ENCODE results near the gene MGST3.
A peak's percentile ranks its signal among the peaks of the same experiment; 100 is the strongest.
"Not testable (repeated sequence)": the region's sequence is repeated elsewhere in the genome, so short reads cannot be mapped to it uniquely, and the experiment has no call there.

Gene MGST3

DNA sequence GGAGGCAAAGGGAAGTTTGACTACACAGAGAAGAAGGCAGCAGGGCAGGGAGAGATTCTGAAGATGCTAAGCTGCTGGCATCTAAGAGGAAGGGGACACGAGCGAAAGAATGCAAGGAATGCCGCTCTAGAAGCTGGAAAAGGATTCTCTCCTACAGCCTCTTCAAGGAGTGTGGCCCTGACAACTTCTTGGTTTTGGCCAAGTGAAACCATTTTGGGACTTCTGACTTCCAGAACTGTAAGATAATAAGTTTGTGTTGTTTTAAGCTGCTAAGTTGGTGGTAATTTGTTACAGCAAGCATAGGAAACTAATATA lies 28.5 kb downstream of the MGST3 start:
- no peak for DNase-seq

DNA sequence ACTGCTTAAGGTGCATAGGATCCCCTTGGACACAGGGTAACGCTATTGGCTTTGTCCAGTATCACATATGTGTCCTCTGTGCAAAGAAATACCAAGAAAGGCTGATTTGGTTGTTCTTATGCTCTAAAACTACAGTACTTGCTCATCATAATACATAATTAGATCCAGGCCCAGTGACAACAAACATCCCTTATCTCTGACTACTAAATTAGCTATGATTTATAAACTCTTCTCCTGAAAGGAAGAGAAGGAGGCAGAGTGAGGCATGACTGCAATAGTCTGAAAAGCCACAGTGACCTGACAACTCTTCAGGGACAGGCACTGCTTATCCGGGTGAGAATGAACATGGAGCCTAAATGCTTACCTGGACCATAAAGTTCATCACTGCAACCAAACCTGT lies 30.7 kb downstream of the MGST3 start:
- no peak for DNase-seq

DNA sequence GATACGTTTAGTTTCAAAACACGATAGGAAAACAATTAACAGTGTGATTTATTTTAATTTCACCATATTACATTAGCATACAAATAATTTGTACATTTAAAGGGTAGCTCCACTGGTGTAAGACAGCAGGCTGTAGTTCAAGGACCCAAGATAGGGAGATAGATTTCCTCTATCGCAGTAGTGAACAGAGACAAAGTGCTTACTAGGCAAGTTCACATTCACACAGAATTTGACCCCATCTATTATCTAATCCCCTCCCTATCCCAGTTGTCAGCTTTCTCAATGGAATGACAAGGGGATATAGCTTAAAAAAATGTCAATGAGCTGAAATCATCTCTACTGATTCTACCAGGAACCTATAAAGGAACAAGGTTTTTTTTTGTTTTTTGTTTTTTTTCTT lies 31.2 kb downstream of the MGST3 start:
- no peak for DNase-seq

DNA sequence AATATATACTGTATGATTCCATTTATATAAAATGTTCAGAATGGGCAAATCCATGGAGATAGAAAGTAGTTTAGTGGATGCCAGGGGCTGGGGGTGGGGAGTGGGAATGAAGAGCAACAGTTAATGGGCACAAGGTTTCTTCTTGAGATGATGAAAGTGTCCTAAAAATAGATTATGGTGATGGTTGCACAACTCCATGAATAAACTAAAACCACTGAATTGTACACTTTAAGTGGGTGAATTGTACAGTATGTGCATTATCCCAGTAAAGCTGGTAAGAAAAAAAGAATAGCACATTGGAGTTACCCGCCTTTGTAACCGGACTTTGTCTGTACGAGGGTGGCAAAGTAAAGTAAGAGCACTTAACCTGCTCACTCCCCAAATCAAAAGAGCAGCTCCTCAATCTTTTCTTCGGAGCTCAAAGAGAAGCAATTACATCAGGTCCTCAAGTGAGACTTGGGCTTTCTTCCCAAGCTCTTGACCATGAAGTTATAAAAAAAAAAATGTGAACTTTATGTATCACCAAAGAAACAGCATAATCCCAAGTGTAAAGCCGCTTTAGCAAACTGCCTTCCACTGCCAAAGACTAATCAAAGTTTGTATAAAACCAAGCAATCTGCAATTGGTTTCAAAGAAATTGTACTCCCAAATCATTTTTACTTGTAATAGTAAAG lies 35.3 kb downstream of the MGST3 start:
- DNase-seq = no peak

DNA sequence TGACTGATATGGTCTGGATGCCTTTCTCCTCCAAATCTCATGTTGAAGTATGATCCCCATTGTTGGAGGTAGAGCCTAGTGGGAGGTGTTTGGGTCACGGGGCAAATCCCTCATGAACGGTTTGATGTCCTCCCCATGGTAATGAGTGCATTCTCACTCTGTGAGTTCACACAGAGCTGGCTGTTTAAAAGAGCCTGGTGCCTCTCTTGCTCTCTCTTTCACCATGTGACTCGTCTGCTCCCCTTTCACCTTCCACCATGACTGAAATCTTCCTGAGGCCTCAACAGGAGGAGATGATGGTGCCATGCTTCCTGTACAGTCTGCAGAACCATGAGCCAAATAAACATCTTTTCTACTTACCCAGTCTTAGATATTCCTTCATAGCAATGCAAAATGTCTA lies 37.1 kb downstream of the MGST3 start:
- no peak for DNase-seq

DNA sequence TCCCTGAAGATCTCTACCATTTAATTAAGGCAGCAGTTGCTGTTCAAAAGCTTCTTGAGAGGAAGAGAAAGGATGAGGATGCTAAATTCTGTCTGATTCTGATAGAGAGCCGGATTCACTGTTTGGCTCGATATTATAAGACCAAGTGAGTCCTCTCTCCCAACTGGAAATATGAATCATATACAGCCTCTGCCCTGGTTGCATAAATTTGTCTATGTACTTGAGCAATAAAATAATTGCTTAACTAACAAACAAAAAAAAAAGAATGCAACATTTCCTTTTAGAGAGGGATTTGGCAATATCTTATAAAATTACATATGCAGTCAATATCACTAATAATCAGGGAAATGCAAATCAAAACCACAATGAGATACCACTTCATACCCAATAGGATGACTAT lies 40.5 kb downstream of the MGST3 start:
- DNase-seq = no peak

DNA sequence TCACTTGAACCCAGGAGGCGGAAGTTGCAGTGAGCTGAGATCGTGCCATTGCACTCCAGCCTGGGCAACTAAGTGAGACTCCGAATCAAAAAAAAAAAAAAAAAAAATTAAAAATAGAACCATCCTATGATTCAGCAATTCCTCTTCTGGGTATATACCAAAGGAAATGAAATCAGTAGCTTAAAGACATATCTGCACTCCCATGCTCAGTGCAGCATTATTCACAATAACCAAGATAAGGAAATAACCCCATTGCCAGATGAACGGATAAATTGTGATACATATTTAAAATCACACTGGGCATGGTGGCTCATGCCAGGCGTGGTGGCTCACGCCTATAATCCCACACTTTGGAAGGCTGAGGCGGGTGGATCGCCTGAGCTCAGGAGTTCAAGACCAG lies 43.6 kb downstream of the MGST3 start:
- DNase-seq = no peak

DNA sequence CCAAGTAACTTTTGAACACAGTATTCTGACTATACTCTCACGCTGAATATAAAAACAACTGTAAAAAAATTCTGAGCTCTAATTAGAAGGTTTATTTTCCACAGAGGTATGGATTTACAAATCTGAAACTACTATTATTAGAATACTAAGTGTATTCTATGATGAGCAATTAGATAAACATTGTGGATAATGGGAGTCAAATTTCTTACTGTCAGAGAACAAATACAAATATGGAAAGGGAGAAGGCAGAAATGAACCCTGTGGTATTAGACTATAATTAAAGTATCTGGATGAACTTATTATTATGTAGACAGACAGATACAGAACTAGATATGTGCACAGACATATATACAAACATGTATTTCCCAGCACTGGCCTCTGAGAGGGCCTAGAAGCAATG lies 44.8 kb downstream of the MGST3 start:
- no peak for DNase-seq

DNA sequence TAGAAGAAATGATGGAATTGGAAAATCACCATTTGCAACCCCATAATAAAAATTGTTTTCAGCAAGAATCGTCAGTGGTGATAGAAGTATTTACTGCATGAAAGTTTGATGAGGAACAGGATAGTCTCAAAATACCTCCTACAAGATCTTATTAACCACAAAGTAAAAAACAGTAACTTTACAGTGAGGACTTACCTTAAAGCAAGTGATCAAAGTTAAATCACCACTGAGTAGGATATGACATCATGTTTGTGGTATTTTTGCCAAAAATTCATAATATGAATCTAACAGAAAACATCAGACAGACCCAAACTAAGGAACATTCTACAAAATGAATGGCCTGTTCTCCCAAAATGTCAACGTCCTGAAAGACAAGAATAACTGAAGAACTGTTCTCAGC lies 47.5 kb downstream of the MGST3 start:
- peak; percentile 28 for DNase-seq

DNA sequence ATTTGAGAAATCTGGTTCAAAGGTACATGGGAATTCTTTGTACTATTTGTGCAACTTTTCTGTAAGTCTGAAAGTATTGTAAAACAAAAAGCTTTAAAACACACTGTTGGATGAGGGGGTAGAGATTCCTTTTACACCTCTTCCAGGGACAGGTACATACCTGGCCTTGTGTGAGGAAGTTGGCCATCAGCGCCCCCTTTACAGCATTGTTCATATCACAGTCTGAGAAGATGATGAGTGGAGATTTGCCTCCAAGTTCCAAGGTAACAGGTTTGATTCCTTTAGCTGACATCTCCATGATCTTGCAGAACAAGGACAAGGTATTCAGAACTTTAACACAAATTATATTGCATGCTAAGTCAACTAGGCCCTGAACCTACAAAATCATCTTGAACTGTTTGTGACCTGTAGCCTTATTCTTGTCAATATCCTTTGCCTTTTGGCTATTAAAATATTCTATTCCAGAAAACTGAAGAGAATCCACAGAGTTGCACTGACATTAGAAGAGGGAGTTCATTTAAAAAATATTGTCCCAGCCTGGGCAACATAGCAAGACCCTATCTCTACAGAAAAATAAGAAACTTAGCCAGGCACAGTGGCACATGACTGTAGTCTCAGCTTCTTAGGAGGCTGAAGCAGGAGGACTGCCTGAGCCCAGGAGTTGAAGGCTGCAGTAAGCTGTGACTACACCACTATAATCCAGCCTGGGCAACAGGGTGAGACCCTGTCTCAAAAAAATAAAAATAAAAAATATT lies 48.4 kb downstream of the MGST3 start:
- DNase-seq = no peak

DNA sequence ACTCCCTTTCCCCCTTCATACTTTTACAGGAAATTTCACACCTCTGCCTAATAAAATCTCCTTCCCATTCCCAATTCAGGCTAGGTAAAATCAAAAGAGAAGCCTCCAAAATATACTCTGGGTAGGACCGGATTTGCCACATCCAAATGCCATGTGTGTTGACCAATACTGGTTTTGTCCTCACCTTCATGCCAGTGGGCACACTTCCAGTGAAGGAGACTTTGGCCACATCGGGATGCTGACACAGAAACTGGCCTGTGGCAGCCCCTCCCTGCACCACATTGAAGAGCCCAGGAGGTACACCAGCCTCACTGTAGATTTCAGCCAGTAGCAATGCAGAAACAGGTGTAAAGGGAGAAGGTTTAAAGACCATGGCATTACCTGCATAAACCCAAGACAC lies 49.3 kb downstream of the MGST3 start:
- DNase-seq = no peak

DNA sequence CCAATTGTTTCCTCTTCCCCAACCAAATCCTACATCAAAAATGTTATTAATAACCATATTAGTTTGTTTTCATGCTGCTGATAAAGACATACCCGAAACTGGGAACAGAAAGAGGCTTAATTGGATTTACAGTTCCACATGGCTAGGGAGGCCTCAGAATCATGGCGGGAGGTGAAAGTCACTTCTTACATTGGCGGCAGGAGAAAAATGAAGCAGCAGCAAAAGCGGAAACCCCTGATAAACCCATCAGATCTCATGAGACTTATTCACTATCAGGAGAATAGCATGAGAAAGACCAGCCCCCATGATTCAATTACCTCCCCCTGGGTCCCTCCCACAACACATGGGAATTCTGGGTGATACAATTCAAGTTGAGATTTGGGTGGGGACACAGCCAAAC lies 49.7 kb downstream of the MGST3 start:
- DNase-seq = not testable (repeated sequence)

DNA sequence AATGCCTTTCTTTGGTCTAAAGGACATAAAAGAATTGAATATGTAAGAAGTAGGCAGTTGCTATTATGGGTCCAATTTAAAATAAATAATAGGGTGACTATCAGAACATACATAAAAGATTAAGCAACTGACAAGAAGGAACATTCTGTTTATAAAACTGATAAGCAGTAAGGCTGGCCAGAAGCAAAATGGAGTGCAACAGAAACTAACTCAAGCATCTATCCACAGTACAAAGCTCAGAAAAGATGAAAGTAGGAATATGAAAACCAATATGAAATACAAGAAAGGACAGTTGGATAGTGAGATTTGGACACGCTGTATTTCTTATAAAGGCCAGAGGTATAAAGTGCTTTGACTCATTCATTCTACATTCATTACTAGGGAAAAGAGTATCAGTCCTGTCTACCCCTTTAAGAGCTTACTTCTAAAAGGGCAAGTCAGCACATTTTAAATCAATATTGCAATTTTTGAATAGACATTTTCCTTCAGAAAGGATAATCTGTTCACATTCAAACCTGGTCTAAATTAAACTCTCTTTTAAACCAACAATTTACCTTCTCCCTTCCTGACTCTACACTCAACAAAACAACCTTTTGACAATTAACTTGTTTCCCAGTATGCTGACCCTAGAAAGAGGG lies 52.9 kb downstream of the MGST3 start:
- no peak for DNase-seq

DNA sequence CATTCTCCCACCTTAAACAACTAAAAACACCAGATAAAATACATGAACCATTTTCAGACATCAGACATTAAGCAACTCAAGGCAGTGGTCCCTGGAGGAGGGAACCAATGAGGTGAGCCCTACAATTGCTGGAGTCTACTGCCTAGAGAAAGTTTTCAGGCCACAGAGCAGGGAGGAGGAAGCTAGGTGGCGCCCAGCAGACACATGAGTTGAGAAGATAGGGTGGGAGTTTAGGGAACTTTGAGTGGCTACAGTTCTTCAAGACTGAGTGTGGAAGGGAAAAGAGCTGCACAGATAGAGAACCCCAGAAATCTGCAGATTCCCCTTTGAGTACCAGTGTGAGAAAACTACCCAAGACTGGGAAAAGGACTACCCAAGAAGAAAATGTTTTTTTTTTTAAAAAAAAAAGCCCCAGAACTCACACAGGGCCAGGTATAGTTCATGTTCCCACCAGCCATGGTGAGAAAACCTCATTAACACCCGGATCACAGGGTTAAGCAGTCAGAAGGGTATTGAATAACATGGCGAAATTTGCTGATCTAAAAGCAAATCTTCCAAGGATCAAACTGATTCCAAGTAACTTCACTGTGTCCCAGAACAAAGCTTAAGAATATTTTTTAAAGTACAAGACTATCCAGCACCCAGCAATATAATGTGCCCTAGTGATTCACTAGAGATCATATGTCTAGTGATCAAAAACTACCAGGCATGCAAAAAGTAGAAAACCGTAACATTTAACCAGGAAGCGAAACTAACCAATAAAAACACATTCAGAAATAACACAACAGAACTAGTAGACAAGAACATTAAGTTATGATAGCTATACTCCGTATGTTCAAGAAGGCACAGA lies 55.3 kb downstream of the MGST3 start:
- no peak for DNase-seq

DNA sequence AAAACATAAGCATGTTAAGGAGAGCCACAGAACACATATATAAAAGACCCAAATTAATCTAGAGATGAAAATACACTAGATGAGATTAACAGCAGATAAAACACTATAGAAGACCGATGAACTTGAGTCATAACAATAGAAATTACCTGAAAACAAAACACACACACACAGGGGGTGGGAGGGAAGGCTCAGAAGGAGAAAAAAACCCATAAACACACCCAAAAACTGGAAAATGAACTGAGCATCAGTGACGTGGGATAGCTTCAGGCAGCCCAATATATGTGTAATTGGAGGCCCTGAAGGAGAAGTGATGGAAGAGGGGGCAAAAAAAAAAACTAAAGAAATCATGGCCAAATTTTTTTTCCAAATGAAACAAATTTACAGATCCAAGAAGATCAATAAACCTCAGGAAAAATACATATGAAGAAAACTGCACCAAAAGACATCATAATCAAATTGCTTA lies 56.0 kb downstream of the MGST3 start:
- no peak for DNase-seq

DNA sequence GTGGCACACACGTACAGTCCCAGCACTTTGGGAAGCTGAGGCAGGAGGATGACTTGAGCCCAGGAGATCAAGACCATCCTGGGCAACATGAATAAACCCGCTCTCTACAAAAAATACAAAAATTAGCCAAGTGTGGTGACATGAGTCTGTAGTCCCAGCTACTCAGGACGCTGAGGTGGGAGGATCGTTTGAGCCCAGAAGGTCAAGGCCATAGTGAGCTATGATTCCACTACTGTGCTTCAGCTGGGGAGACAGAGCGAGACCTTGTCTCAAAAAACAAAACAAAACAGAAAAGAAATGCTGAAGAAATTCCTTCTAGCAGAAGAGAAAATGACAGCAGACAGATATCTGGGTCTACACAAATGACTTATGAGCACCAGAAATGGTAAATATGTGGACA lies 57.0 kb downstream of the MGST3 start:
- no peak for DNase-seq

DNA sequence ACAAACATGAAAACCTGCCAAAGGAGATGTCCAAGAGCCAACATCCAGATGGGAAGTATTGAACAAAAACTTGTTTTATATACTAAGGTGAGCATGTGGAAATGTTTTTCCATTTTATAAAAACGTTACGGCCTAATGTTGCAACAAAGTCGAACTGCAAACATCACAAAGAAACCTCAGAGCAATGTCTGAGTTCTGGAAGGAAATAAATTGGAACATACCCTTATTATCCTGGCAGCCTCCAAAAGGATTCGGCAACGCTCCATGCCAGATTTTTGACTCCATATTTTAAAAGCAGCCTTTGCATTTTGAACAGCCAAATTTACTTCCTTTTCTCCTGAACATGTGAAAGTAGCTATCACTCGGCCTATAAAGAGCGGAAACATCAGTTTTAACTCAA lies 64.0 kb downstream of the MGST3 start:
- no peak for DNase-seq

DNA sequence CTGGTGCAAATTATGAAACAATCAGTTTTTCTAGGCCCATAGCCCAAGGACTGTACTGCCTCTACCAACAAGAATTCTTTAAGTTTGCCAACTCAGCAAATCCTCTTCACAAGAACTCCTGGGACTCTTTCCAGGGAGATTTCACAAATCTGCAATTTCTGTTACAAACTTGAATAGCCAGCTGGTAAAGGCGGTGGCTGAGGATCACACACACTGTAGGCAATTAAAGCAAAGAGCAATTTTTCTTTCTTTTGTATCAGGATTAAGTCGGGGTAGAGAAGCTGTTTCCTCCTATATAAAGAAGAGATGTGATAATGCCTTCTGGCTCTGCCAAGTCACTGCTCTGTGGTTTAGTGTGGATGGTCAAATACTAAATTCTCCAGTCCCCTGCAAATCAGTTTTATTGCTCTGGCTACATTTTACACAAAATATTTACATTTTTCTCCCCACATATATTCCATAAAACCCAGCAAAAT lies 65.6 kb downstream of the MGST3 start:
- DNase-seq = no peak

DNA sequence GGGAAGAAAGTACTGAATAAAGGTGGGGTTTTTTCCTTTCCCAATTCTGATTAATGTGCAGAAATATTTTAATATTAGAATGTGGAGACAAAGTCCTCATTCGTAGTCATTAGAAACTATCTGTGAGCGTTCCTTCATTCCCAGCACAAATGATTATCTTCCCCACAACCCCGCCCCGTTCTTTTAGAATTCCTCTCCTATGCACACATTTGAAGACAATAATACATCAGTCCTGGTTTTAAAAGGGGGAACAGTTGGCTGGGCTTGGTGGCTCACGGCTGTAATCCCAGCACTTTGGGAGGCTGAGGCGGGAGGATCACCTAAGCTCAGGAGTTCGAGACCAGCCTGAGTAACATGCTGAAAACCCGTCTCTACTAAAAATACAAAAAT lies 66.5 kb downstream of the MGST3 start:
- DNase-seq = no peak

DNA sequence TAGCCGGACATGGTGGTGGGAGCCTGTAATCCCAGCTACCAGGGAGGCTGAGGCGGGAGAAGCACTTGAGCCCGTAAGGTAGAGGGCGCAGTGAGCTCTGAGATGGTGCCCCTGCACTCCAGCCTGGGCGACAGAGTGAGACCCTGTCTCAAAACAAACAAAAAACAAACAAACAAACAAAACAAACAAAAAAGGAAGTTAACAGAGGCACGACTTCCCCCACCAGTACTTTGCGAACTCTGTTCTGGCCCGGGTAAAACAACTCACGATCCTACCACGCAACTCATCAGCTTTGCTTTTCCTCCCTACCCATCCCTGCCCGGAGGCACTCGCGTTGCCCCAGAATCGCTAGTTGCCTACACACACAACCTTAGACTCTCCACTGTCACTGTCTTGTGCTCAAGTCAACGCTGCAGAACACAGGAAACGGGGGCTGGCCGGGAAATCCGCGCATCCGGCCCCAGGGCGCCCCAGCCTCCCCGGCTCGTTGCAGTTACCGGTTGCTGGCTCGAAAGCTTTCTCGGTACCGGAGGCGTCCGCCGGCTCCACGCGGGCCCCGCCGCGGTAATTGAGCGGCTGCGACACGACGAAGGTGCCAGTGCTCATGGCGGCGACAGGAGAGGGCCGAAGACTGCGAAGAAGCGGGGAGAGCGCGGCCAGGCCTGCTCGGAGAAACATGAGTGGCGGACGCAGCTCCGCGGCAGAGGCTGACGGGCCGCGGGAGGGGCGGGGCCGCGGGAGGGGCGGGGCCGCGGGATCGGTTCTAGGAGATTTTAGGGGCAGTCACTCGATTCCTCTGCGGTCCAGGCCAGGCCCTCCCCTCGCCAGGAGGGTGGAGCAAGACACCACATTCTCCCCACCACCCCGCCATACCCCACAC lies 67.1 kb downstream of the MGST3 start, which contains the start of gene ALDH9A1:
Gene ALDH9A1, minus strand, starts transcription at position 682 of the 880 bp plus-strand sequence. Its CDS starts 4 bp downstream, at position 678.
- peak; percentile 85 for DNase-seq

DNA sequence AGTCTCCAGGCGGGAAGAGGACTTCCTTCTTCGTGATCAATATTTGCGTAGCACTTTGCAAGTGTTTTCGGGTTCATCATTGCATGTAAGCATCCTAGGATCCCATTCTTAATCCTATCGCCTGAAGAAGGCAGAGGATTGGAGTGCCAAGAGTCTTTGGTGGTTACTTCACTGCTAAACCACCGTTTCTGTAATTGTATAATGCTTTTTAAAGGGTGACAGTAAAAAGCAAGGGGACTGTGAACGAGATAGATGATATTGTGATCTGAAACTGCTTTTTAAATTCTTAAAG lies 67.7 kb downstream of the MGST3 start:
- DNase-seq = no peak

DNA sequence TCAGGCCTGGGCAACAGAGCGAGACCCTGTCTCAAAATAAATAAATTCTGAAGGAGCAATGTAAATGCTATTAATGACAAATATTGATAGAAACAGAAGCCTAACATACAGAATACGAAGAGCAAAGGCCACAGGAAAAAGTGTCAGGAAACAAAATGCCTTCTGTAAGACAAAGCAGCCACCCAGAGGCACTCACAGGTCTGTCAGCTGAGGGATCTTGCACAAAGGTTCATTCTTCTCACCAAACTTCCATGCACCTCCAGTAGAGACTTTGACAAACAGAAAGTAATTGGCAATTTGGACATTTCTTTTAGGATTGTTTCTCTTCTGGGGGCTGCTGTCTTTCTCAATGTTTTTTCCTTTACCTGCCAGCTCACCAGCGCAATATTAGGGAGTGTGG lies 68.5 kb downstream of the MGST3 start:
- DNase-seq = no peak
